HepG2 (cell line): Measurements from ENCODE around the gene IPO13. TPM values are rescaled to one million over a fixed set of nuclear protein-coding genes. Genes with fewer than 3 reads are reported as not detected.

ENCODE experiments used
- ATAC-seq: fragments of 200-7000 bp; cut with Tn5 transposase; 3 replicates; pipeline ENCODE4 v1.9.1; 2020; ENCODE audit warnings: mild to moderate bottlenecking, moderate library complexity
- BruUV-seq: library from RNA; stranded (reverse); fragments of 400-500 nt; replicated peaks from 2 replicates; lab custom pipeline; 2021; lab: Mats Ljungman, UMichigan
- CTCF ChIA-PET: fragments of 300-600 bp; formaldehyde crosslinking; extraction: SDS; loops from one replicate; lab custom pipeline; 2021; ENCODE audit warnings: low total read pairs, inconsistent platforms, low intra/inter-chr PET ratio; lab: Yijun Ruan, JAX
- POLR2A ChIA-PET: fragments of 350-600 bp; sonication (Branson Sonifier 250); formaldehyde crosslinking; loops from one replicate; lab custom pipeline; 2020; ENCODE audit warnings: antibody characterized with exemption, inconsistent platforms; lab: Yijun Ruan, JAX
- DNase-seq: peaks from one replicate; pipeline ENCODE4 v3.0.0-alpha.2; 2015; ENCODE audit warnings: low spot score
- FAIRE-seq: peaks from 3 replicates; lab custom pipeline; 2011; peaks lifted over from hg19 to GRCh38; lab: Jason Lieb, UNC
- H2AFZ ChIP-seq: one replicate; pipeline ENCODE4 v1.6.1; 2011; ENCODE audit warnings: low read length, inconsistent platforms
- H3K27ac ChIP-seq: fragments of 300-600 bp; 3 replicates; pipeline ENCODE4 v1.8.0; 2011; ENCODE audit warnings: mixed run types, mild to moderate bottlenecking, mixed read lengths, low read length, inconsistent platforms; ENCODE audit not compliant: insufficient read depth; ENCODE audit errors: extremely low read length
- H3K27me3 ChIP-seq, 2 experiments: fragments of 200-600 bp in 1 of 2; 2 replicates in 1 of 2; 3 replicates in 1 of 2; pipeline versions ENCODE4 v1.6.0 to v1.8.0; 2011; ENCODE audit warnings: low read length in 2 of 2, mild to moderate bottlenecking in 2 of 2, moderate library complexity in 2 of 2, inconsistent platforms in 1 of 2; ENCODE audit not compliant: insufficient read depth in 2 of 2, control insufficient read depth in 1 of 2
- H3K36me3 ChIP-seq, 2 experiments: fragments of 200-600 bp in 1 of 2; replicated peaks in 1 of 2; 2 replicates in 1 of 2; 3 replicates in 1 of 2; pipeline versions ENCODE4 v1.5.1 to v1.8.0; 2011; ENCODE audit warnings: low read length in 2 of 2, inconsistent platforms in 1 of 2; ENCODE audit not compliant: insufficient read depth in 2 of 2, control insufficient read depth in 1 of 2
- H3K4me1 ChIP-seq: 2 replicates; pipeline ENCODE4 v1.5.1; 2012; ENCODE audit warnings: low read length, inconsistent platforms; ENCODE audit not compliant: insufficient read depth
- H3K4me2 ChIP-seq: 2 replicates; pipeline ENCODE4 v1.6.0; 2011; ENCODE audit warnings: low read depth, low read length, inconsistent platforms
- H3K4me3 ChIP-seq, 3 experiments: fragments of 200-600 bp in 1 of 3; sonication (generic), shearing (Covaris generic) in 1 of 3; replicated peaks in 1 of 3; 2 replicates each; pipeline ENCODE4 v1.5.1; 2011 to 2016; ENCODE audit warnings: low read length in 3 of 3, inconsistent platforms in 2 of 3, low read depth in 2 of 3, mild to moderate bottlenecking in 2 of 3, control low read depth in 1 of 3, mixed read lengths in 1 of 3; ENCODE audit not compliant: insufficient read depth in 1 of 3
- H3K79me2 ChIP-seq: one replicate; pipeline ENCODE4 v1.6.1; 2011; ENCODE audit warnings: low read length, inconsistent platforms; ENCODE audit not compliant: insufficient read depth
- H3K9ac ChIP-seq: 2 replicates; pipeline ENCODE4 v1.6.0; 2011; ENCODE audit warnings: mild to moderate bottlenecking, low read depth, low read length, inconsistent platforms; ENCODE audit not compliant: insufficient read depth
- H3K9me3 ChIP-seq: 2 replicates; pipeline ENCODE4 v1.5.1; 2012; ENCODE audit warnings: mild to moderate bottlenecking, low read length
- H4K20me1 ChIP-seq: 2 replicates; pipeline ENCODE4 v1.6.0; 2011; ENCODE audit warnings: inconsistent platforms, mild to moderate bottlenecking, low read length, moderate library complexity; ENCODE audit not compliant: insufficient read depth
- GLI4 ChIP-seq: sonication (generic); formaldehyde crosslinking; IDR thresholded peaks from 2 replicates; pipeline ENCODE4 v1.5.1; 2020; ENCODE audit warnings: missing genetic modification reagents, mild to moderate bottlenecking, moderate library complexity, borderline replicate concordance
- HMG20A ChIP-seq: IDR thresholded peaks from 2 replicates; pipeline ENCODE4 v1.6.1; 2016; ENCODE audit warnings: borderline replicate concordance
- NFRKB ChIP-seq: fragments of 450-650 bp; IDR thresholded peaks from 2 replicates; pipeline ENCODE4 v1.6.1; 2017
- PTBP1 ChIP-seq: fragments of 200-400 bp; formaldehyde crosslinking; IDR thresholded peaks from 2 replicates; pipeline ENCODE4 v1.6.1; 2018; ENCODE audit warnings: low read length, low read depth; ENCODE audit not compliant: poor library complexity, severe bottlenecking
- WGBS: methylation state at CpG from one replicate; pipeline ENCODE4 v1.1.6; 2017; ENCODE audit warnings: low lambda C conversion rate; 5-methylcytosine and 5-hydroxymethylcytosine counted together
- in situ Hi-C: cut with HindIII; loops from 2 replicates; pipeline ENCODE4 v1.10.0; 2017; ENCODE audit warnings: low pct_unique_long_range_greater_than_20kb; ENCODE audit not compliant: extremely low pct_ligation_motif_present
- intact Hi-C: fragments of 100-400 bp; cut with micrococcal nuclease; formaldehyde crosslinking; loops from one replicate; pipeline ENCODE4 v1.10.0; 2022; ENCODE audit not compliant: unreplicated experiment
- polyA plus RNA-seq, 8 experiments: library from polyadenylated mRNA; depleted of rRNA in 3 of 8; stranded (reverse) in 7 of 8; unstranded in 1 of 8; fragments of >200 nt; fragmentation: Illumina TruSeq in 4 of 8; extraction: Trizol in 4 of 8; gene quantifications; 2 replicates each; pipeline versions ENCODE4 v1.2.1 to v1.2.3, GENCODE V29; 2011 to 2016; ENCODE audit warnings: low read depth in 4 of 8, missing spikeins in 1 of 8, mixed read lengths in 1 of 8; ENCODE audit not compliant: insufficient read depth in 1 of 8
- total RNA-seq, 5 experiments: library from RNA; depleted of rRNA; stranded (reverse); fragments of >200 nt; fragmentation: Illumina TruSeq; extraction: Trizol; gene quantifications; 2 replicates each; pipeline ENCODE4 v1.2.3, GENCODE V29; 2016; ENCODE audit warnings: low read depth in 1 of 5
- TF ChIP-seq, protein P1 (sequence below): sonication (generic); formaldehyde crosslinking; IDR thresholded peaks from 2 replicates; pipeline ENCODE4 v1.8.0; 2022; ENCODE audit warnings: missing genetic modification reagents, mild to moderate bottlenecking, moderate library complexity, borderline replicate concordance
- TF ChIP-seq, protein P2 (sequence below): sonication (generic); formaldehyde crosslinking; IDR thresholded peaks from 2 replicates; pipeline ENCODE4 v1.4.0; 2020; ENCODE audit warnings: missing genetic modification reagents, borderline replicate concordance

Gene IPO13
- total and polyA plus RNA-seq, 2 of the 13 experiments (the other 11 are each of a cell fraction or from before 2014, with no cell fraction given) = 12.9 to 15.6 TPM

DNA sequence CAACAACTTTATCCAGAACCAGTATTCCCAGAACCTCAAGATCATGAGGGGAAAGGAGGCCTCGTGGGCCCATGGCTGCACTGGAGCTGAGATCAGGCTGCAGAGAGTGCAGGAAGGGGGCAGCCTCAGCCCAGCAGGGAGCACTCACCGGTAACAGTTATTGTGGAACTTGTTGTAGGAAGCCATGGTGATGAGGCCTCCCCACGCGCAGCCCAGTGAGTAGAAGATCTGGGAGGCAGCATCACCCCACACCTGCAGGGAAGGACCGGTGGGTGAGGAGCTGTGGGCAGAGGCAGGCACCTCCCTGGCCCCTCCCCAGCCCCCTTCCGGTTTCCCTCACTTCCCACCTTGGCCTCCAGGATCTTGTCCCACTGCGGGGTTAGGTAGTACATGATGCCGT lies 55.4 kb downstream of the IPO13 start:
- no peaks in the 10 kb centered on the region for H3K9me3 ChIP-seq
- in situ Hi-C loops (no loop called here), intact Hi-C loops (no loop called here)
- no peak overlapping the region for H3K4me3 ChIP-seq
- peaks cover 6 to 21% of the 10 kb centered on the region in 2 experiments; a peak in 4 of 5 replicates for H3K36me3 ChIP-seq
- no peak overlapping the region for H3K27ac ChIP-seq
- ATAC-seq (no peak), DNase-seq (no peak), FAIRE-seq (no peak)
- POLR2A ChIA-PET = no interaction called here
- WGBS = 94% methylated on average over 6 of the region's 8 CpGs
- peaks cover 14% of the 10 kb centered on the region for H3K4me1 ChIP-seq
- no peaks in the 10 kb centered on the region for H4K20me1 ChIP-seq
- BruUV-seq = no TSS peak
- no peaks in the 10 kb centered on the region for H3K79me2 ChIP-seq
- CTCF ChIA-PET = no interaction called here
- no peak overlapping the region for H2AFZ ChIP-seq
- no peak overlapping the region for H3K9ac ChIP-seq
- no peak overlapping the region for H3K4me2 ChIP-seq
- TF ChIP-seq, protein P1, sequence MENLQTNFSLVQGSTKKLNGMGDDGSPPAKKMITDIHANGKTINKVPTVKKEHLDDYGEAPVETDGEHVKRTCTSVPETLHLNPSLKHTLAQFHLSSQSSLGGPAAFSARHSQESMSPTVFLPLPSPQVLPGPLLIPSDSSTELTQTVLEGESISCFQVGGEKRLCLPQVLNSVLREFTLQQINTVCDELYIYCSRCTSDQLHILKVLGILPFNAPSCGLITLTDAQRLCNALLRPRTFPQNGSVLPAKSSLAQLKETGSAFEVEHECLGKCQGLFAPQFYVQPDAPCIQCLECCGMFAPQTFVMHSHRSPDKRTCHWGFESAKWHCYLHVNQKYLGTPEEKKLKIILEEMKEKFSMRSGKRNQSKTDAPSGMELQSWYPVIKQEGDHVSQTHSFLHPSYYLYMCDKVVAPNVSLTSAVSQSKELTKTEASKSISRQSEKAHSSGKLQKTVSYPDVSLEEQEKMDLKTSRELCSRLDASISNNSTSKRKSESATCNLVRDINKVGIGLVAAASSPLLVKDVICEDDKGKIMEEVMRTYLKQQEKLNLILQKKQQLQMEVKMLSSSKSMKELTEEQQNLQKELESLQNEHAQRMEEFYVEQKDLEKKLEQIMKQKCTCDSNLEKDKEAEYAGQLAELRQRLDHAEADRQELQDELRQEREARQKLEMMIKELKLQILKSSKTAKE (CRISPR knock-in tag) = no peak
- TF ChIP-seq, protein P2, sequence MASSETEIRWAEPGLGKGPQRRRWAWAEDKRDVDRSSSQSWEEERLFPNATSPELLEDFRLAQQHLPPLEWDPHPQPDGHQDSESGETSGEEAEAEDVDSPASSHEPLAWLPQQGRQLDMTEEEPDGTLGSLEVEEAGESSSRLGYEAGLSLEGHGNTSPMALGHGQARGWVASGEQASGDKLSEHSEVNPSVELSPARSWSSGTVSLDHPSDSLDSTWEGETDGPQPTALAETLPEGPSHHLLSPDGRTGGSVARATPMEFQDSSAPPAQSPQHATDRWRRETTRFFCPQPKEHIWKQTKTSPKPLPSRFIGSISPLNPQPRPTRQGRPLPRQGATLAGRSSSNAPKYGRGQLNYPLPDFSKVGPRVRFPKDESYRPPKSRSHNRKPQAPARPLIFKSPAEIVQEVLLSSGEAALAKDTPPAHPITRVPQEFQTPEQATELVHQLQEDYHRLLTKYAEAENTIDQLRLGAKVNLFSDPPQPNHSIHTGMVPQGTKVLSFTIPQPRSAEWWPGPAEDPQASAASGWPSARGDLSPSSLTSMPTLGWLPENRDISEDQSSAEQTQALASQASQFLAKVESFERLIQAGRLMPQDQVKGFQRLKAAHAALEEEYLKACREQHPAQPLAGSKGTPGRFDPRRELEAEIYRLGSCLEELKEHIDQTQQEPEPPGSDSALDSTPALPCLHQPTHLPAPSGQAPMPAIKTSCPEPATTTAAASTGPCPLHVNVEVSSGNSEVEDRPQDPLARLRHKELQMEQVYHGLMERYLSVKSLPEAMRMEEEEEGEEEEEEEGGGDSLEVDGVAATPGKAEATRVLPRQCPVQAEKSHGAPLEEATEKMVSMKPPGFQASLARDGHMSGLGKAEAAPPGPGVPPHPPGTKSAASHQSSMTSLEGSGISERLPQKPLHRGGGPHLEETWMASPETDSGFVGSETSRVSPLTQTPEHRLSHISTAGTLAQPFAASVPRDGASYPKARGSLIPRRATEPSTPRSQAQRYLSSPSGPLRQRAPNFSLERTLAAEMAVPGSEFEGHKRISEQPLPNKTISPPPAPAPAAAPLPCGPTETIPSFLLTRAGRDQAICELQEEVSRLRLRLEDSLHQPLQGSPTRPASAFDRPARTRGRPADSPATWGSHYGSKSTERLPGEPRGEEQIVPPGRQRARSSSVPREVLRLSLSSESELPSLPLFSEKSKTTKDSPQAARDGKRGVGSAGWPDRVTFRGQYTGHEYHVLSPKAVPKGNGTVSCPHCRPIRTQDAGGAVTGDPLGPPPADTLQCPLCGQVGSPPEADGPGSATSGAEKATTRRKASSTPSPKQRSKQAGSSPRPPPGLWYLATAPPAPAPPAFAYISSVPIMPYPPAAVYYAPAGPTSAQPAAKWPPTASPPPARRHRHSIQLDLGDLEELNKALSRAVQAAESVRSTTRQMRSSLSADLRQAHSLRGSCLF (CRISPR knock-in tag) = no peak
- TF ChIP-seq NFRKB (no peak), HMG20A (CRISPR knock-in tag) (no peak), PTBP1 (no peak), GLI4 (CRISPR knock-in tag) (no peak)
- no peaks in the 10 kb centered on the region for H3K27me3 ChIP-seq
